WTC11 (cell line): ENCODE measurements around the gene FNIP1. TPM values are rescaled to one million over a fixed set of nuclear protein-coding genes. Genes with fewer than 3 reads are reported as not detected.

Experiments
- ATAC-seq: fragments of 200-7000 bp; cut with Tn5 transposase; 2 replicates; pipeline ENCODE4 v1.10.0; 2021; ENCODE audit warnings: mild to moderate bottlenecking, moderate library complexity
- CTCF ChIA-PET: fragments of 300-600 bp; sonication (Branson Sonifier 250); formaldehyde crosslinking; loops from one replicate; lab custom pipeline; 2021; ENCODE audit warnings: antibody characterized with exemption; lab: Charles Lee
- POLR2A ChIA-PET: fragments of 350-600 bp; sonication (Branson Sonifier 250); formaldehyde crosslinking; loops from one replicate; lab custom pipeline; 2021; ENCODE audit warnings: antibody characterized with exemption; lab: Charles Lee
- DNase-seq: peaks from one replicate; pipeline ENCODE4 v3.0.0; 2021; ENCODE audit warnings: low spot score
- H3K27ac Mint-ChIP-seq: 2 replicates; pipeline ENCODE4 v1.8.0; 2021; ENCODE audit warnings: mixed read lengths
- H3K27me3 Mint-ChIP-seq: 2 replicates; pipeline ENCODE4 v1.8.0; 2021; ENCODE audit warnings: low read depth, mild to moderate bottlenecking, moderate library complexity, mixed read lengths
- H3K36me3 Mint-ChIP-seq: 2 replicates; pipeline ENCODE4 v1.8.0; 2021; ENCODE audit warnings: mixed read lengths
- H3K4me1 Mint-ChIP-seq: 2 replicates; pipeline ENCODE4 v1.8.0; 2022; ENCODE audit warnings: mixed read lengths
- H3K4me3 Mint-ChIP-seq: 2 replicates; pipeline ENCODE4 v1.8.0; 2021; ENCODE audit warnings: mild to moderate bottlenecking, moderate library complexity, mixed read lengths
- H3K9me3 Mint-ChIP-seq: 2 replicates; pipeline ENCODE4 v1.8.0; 2021; ENCODE audit warnings: mixed read lengths
- ATF1 ChIP-seq: sonication (generic); formaldehyde crosslinking; IDR thresholded peaks from 2 replicates; pipeline ENCODE4 v1.8.1; 2023; ENCODE audit warnings: mild to moderate bottlenecking, moderate library complexity, missing genetic modification reagents
- CBFB ChIP-seq: sonication (generic); formaldehyde crosslinking; IDR thresholded peaks from 2 replicates; pipeline ENCODE4 v1.8.1; 2022; ENCODE audit warnings: mild to moderate bottlenecking, low read depth, missing genetic modification reagents
- CREM ChIP-seq: sonication (generic); formaldehyde crosslinking; IDR thresholded peaks from 2 replicates; pipeline ENCODE4 v1.8.1; 2022; ENCODE audit warnings: mild to moderate bottlenecking, missing genetic modification reagents, moderate library complexity
- ETV6 ChIP-seq: sonication (generic); formaldehyde crosslinking; IDR thresholded peaks from 2 replicates; pipeline ENCODE4 v1.8.1; 2022; ENCODE audit warnings: mild to moderate bottlenecking, missing genetic modification reagents
- GRHL2 ChIP-seq: fragments of 250-450 bp; sonication (Bioruptor Pico); IDR thresholded peaks from 2 replicates; pipeline ENCODE4 v1.8.0; 2022; ENCODE audit warnings: mild to moderate bottlenecking, moderate library complexity; ENCODE audit not compliant: insufficient replicate concordance, severe bottlenecking
- IRF2 ChIP-seq: sonication (generic); formaldehyde crosslinking; IDR thresholded peaks from 2 replicates; pipeline ENCODE4 v1.8.0; 2022; ENCODE audit warnings: low read depth, missing genetic modification reagents, borderline replicate concordance
- JAZF1 ChIP-seq: fragments of 250-450 bp; sonication (Bioruptor Pico); IDR thresholded peaks from 2 replicates; pipeline ENCODE4 v1.9.0; 2021; ENCODE audit warnings: moderate library complexity, mild to moderate bottlenecking, inconsistent platforms
- KAT7 ChIP-seq: sonication (generic); formaldehyde crosslinking; IDR thresholded peaks from 2 replicates; pipeline ENCODE4 v1.8.1; 2023; ENCODE audit warnings: missing genetic modification reagents, mild to moderate bottlenecking, borderline replicate concordance
- MXD4 ChIP-seq: fragments of 250-450 bp; sonication (Bioruptor Pico); IDR thresholded peaks from 2 replicates; pipeline ENCODE4 v1.8.0; 2021; ENCODE audit warnings: mild to moderate bottlenecking, moderate library complexity, borderline replicate concordance
- MYBL2 ChIP-seq: sonication (generic); formaldehyde crosslinking; IDR thresholded peaks from 2 replicates; pipeline ENCODE4 v1.8.1; 2023; ENCODE audit warnings: mild to moderate bottlenecking, moderate library complexity, missing genetic modification reagents
- RORB ChIP-seq: fragments of 250-450 bp; sonication (Bioruptor Pico); IDR thresholded peaks from 2 replicates; pipeline ENCODE4 v1.9.0; 2021; ENCODE audit warnings: mild to moderate bottlenecking
- SMAD4 ChIP-seq: sonication (generic); formaldehyde crosslinking; IDR thresholded peaks from 2 replicates; pipeline ENCODE4 v1.8.0; 2022; ENCODE audit warnings: mild to moderate bottlenecking, missing genetic modification reagents
- TEAD1 ChIP-seq: sonication (generic); formaldehyde crosslinking; IDR thresholded peaks from 2 replicates; pipeline ENCODE4 v1.8.0; 2022; ENCODE audit warnings: mild to moderate bottlenecking, missing genetic modification reagents
- ZNF232 ChIP-seq: sonication (generic); formaldehyde crosslinking; IDR thresholded peaks from 2 replicates; pipeline ENCODE4 v1.8.0; 2022; ENCODE audit warnings: mild to moderate bottlenecking, missing genetic modification reagents
- ZNF263 ChIP-seq: sonication (generic); formaldehyde crosslinking; IDR thresholded peaks from 2 replicates; pipeline ENCODE4 v1.8.1; 2022; ENCODE audit warnings: low read depth, mild to moderate bottlenecking, moderate library complexity, missing genetic modification reagents
- ZNF671 ChIP-seq: fragments of 250-450 bp; sonication (Bioruptor Pico); IDR thresholded peaks from 2 replicates; pipeline ENCODE4 v1.8.0; 2021; ENCODE audit warnings: mild to moderate bottlenecking
- total RNA-seq: library from RNA; stranded (reverse); gene quantifications from 3 replicates; pipeline ENCODE4 v1.2.3, GENCODE V29; 2021
- TF ChIP-seq, protein P1 (sequence below): sonication (generic); formaldehyde crosslinking; IDR thresholded peaks from 2 replicates; pipeline ENCODE4 v1.8.0; 2022; ENCODE audit warnings: mild to moderate bottlenecking, missing genetic modification reagents
- TF ChIP-seq, protein P2 (sequence below): fragments of 250-450 bp; sonication (Bioruptor Pico); conservative IDR thresholded peaks from 2 replicates; pipeline ENCODE4 v1.9.0; 2021; ENCODE audit warnings: mild to moderate bottlenecking
- TF ChIP-seq, protein P3 (sequence below): sonication (generic); formaldehyde crosslinking; IDR thresholded peaks from 2 replicates; pipeline ENCODE4 v1.8.1; 2023; ENCODE audit warnings: mild to moderate bottlenecking, missing genetic modification reagents
- TF ChIP-seq, protein P4 (sequence below): sonication (generic); formaldehyde crosslinking; conservative IDR thresholded peaks from 2 replicates; pipeline ENCODE4 v1.8.1; 2022; ENCODE audit warnings: mild to moderate bottlenecking, missing genetic modification reagents
- TF ChIP-seq, protein P5 (sequence below): sonication (generic); formaldehyde crosslinking; IDR thresholded peaks from 2 replicates; pipeline ENCODE4 v1.8.0; 2023; ENCODE audit warnings: missing genetic modification reagents
- TF ChIP-seq, protein P6 (sequence below): sonication (generic); formaldehyde crosslinking; IDR thresholded peaks from 2 replicates; pipeline ENCODE4 v1.8.1; 2022; ENCODE audit warnings: mild to moderate bottlenecking, moderate library complexity, missing genetic modification reagents
- TF ChIP-seq, protein P7 (sequence below): sonication (generic); formaldehyde crosslinking; IDR thresholded peaks from 2 replicates; pipeline ENCODE4 v1.8.1; 2023; ENCODE audit warnings: mild to moderate bottlenecking, missing genetic modification reagents
- TF ChIP-seq, protein P8 (sequence below): sonication (generic); formaldehyde crosslinking; IDR thresholded peaks from 2 replicates; pipeline ENCODE4 v1.8.1; 2023; ENCODE audit warnings: mild to moderate bottlenecking, missing genetic modification reagents, moderate library complexity
- TF ChIP-seq, protein P9 (sequence below): sonication (generic); formaldehyde crosslinking; IDR thresholded peaks from 2 replicates; pipeline ENCODE4 v1.8.1; 2022; ENCODE audit warnings: low read depth, mild to moderate bottlenecking, moderate library complexity, missing genetic modification reagents, borderline replicate concordance

Gene FNIP1
- total RNA-seq, 1 experiment from 2014 or later = 17.2 TPM

DNA sequence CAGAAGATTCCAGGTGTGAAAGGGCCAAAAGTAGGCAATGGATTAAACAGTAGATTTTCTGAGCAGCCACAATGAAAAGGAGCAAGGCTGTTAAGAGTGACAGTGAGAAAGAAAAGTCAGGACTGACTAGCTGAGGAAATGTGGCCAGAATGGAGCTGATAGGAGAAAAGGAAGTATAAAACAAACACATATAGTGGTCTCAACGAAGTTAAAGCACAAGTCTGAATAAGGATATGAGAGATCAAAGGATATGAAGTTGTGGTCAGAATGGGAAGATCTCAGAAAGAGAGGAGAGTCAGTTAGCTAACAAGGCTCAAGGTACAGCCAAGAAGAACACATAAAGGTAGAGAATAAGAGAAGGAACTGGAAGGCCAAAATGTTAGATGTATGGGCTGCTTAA, 39.9 kb downstream of the FNIP1 start:
- ATAC-seq = no peak
- no peak overlapping the region for H3K4me3 Mint-ChIP-seq
- TF ChIP-seq, protein P1, sequence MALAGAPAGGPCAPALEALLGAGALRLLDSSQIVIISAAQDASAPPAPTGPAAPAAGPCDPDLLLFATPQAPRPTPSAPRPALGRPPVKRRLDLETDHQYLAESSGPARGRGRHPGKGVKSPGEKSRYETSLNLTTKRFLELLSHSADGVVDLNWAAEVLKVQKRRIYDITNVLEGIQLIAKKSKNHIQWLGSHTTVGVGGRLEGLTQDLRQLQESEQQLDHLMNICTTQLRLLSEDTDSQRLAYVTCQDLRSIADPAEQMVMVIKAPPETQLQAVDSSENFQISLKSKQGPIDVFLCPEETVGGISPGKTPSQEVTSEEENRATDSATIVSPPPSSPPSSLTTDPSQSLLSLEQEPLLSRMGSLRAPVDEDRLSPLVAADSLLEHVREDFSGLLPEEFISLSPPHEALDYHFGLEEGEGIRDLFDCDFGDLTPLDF (CRISPR knock-in tag) = no peak
- TF ChIP-seq RORB (CRISPR knock-in tag) (no peak), JAZF1 (no peak), MXD4 (no peak), TEAD1 (no peak), IRF2 (CRISPR knock-in tag) (no peak), ZNF263 (CRISPR knock-in tag) (no peak), KAT7 (CRISPR knock-in tag) (no peak), ETV6 (CRISPR knock-in tag) (no peak), ZNF232 (CRISPR knock-in tag) (no peak)
- TF ChIP-seq, protein P2, sequence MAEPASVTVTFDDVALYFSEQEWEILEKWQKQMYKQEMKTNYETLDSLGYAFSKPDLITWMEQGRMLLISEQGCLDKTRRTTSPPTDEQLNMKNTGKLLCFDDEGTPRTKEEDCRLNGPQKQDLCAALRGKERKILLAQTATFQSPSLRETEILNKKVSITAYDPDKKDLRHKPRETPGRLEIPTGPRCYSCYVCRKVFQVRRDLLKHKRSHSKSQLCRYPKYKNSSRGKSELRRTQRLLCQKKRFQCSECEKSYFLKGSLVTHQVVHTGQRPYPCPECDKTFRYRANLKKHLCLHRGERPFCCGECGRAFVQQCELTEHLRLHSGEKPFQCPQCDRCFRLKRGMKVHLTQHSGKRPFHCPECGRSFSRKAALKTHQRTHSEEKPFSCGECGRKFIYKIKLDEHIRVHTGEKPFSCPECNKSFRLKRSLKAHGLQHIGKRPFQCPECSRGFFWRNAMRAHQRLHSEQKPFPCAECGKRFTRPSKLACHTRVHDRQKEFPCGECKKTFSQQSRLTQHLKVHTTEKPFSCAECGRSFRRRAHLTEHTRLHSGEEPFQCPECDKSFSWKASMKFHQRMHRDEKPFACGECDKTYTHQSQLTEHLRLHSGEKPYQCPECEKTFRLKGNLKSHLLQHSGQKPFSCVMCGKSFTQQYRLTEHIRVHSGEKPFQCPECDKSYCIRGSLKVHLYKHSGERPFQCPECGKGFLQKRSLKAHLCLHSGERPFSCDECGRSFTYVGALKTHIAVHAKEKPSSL = no peak
- TF ChIP-seq, protein P3, sequence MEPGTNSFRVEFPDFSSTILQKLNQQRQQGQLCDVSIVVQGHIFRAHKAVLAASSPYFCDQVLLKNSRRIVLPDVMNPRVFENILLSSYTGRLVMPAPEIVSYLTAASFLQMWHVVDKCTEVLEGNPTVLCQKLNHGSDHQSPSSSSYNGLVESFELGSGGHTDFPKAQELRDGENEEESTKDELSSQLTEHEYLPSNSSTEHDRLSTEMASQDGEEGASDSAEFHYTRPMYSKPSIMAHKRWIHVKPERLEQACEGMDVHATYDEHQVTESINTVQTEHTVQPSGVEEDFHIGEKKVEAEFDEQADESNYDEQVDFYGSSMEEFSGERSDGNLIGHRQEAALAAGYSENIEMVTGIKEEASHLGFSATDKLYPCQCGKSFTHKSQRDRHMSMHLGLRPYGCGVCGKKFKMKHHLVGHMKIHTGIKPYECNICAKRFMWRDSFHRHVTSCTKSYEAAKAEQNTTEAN (CRISPR knock-in tag) = no peak
- TF ChIP-seq, protein P4, sequence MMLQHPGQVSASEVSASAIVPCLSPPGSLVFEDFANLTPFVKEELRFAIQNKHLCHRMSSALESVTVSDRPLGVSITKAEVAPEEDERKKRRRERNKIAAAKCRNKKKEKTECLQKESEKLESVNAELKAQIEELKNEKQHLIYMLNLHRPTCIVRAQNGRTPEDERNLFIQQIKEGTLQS (CRISPR knock-in tag) = no peak
- TF ChIP-seq, protein P5, sequence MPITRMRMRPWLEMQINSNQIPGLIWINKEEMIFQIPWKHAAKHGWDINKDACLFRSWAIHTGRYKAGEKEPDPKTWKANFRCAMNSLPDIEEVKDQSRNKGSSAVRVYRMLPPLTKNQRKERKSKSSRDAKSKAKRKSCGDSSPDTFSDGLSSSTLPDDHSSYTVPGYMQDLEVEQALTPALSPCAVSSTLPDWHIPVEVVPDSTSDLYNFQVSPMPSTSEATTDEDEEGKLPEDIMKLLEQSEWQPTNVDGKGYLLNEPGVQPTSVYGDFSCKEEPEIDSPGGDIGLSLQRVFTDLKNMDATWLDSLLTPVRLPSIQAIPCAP = no peak
- peaks cover 5% of the 10 kb centered on the region for H3K9me3 Mint-ChIP-seq
- H3K4me1 Mint-ChIP-seq = peaks cover 13% of the 10 kb centered on the region
- ChIA-PET CTCF (no interaction called here), POLR2A (no interaction called here)
- no peaks in the 10 kb centered on the region for H3K27me3 Mint-ChIP-seq
- H3K27ac Mint-ChIP-seq = no peak overlapping the region
- no peak for DNase-seq
- 0 out of 2 replicates have a peak, but pooled peaks cover 4% of the 10 kb centered on the region for H3K36me3 Mint-ChIP-seq

DNA sequence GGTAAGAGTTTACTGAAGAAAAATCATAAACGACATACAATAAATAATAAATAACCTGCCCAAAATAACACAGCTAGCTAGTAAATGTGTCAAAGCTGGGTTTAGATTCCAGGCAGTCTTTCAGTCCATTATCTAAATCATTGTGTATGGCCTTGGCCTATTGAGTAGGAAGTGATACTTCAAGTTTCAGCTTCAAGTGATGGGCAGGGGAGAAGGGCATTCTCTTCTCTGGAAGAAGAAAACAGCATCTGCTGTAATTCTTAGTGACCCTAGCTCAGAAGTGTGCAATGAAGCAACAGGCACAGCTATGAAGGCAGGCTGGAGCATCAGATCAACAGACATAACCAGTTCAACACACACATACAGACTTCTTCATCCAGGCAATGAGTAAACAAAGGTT, 42.5 kb downstream of the FNIP1 start:
- no peaks in the 10 kb centered on the region for H3K27me3 Mint-ChIP-seq
- ChIA-PET CTCF (interaction anchor here (0.5 to 1.8 kb wide), 2 partner anchors 224 to 309 kb away, joined by 3 to 6 read pairs; no protein-coding TSS in a partner anchor), POLR2A (no interaction called here)
- H3K9me3 Mint-ChIP-seq = peaks cover 5% of the 10 kb centered on the region
- 0 out of 2 replicates have a peak, but pooled peaks cover 7% of the 10 kb centered on the region for H3K36me3 Mint-ChIP-seq
- DNase-seq (no peak), ATAC-seq (no peak)
- TF ChIP-seq CREM (CRISPR knock-in tag) = no peak
- TF ChIP-seq, protein P4 (CRISPR knock-in tag) = no peak
- no peak for TF ChIP-seq CBFB (CRISPR knock-in tag)
- TF ChIP-seq SMAD4 (CRISPR knock-in tag) = no peak
- TF ChIP-seq, protein P6, sequence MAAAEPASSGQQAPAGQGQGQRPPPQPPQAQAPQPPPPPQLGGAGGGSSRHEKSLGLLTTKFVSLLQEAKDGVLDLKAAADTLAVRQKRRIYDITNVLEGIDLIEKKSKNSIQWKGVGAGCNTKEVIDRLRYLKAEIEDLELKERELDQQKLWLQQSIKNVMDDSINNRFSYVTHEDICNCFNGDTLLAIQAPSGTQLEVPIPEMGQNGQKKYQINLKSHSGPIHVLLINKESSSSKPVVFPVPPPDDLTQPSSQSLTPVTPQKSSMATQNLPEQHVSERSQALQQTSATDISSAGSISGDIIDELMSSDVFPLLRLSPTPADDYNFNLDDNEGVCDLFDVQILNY (CRISPR knock-in tag) = no peak
- TF ChIP-seq, protein P7, sequence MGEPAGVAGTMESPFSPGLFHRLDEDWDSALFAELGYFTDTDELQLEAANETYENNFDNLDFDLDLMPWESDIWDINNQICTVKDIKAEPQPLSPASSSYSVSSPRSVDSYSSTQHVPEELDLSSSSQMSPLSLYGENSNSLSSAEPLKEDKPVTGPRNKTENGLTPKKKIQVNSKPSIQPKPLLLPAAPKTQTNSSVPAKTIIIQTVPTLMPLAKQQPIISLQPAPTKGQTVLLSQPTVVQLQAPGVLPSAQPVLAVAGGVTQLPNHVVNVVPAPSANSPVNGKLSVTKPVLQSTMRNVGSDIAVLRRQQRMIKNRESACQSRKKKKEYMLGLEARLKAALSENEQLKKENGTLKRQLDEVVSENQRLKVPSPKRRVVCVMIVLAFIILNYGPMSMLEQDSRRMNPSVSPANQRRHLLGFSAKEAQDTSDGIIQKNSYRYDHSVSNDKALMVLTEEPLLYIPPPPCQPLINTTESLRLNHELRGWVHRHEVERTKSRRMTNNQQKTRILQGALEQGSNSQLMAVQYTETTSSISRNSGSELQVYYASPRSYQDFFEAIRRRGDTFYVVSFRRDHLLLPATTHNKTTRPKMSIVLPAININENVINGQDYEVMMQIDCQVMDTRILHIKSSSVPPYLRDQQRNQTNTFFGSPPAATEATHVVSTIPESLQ (CRISPR knock-in tag) = no peak
- TF ChIP-seq GRHL2 (CRISPR knock-in tag) = no peak
- TF ChIP-seq, protein P8, sequence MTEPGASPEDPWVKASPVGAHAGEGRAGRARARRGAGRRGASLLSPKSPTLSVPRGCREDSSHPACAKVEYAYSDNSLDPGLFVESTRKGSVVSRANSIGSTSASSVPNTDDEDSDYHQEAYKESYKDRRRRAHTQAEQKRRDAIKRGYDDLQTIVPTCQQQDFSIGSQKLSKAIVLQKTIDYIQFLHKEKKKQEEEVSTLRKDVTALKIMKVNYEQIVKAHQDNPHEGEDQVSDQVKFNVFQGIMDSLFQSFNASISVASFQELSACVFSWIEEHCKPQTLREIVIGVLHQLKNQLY (CRISPR knock-in tag) = no peak
- TF ChIP-seq, protein P9, sequence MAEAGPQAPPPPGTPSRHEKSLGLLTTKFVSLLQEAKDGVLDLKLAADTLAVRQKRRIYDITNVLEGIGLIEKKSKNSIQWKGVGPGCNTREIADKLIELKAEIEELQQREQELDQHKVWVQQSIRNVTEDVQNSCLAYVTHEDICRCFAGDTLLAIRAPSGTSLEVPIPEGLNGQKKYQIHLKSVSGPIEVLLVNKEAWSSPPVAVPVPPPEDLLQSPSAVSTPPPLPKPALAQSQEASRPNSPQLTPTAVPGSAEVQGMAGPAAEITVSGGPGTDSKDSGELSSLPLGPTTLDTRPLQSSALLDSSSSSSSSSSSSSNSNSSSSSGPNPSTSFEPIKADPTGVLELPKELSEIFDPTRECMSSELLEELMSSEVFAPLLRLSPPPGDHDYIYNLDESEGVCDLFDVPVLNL (CRISPR knock-in tag) = no peak
- no peak for TF ChIP-seq MYBL2 (CRISPR knock-in tag)
- no peak for TF ChIP-seq ZNF671 (CRISPR knock-in tag)
- no peak for TF ChIP-seq ATF1
- peaks cover 12% of the 10 kb centered on the region for H3K4me1 Mint-ChIP-seq
- H3K4me3 Mint-ChIP-seq = no peak overlapping the region
- no peak overlapping the region for H3K27ac Mint-ChIP-seq
